Activated CD4-positive, alpha-beta T cell treated with anti-CD3 and anti-CD28 coated beads, Interleukin-2, amount 50 U/mL, for 48 hours (primary cell): Measurements from ENCODE around the gene PSMD12.
"Not testable (repeated sequence)": the region's sequence is repeated elsewhere in the genome, so short reads cannot be mapped to it uniquely, and the experiment has no call there.

ENCODE experiments used
- DNase-seq, 2 experiments: peaks; one replicate each; pipeline ENCODE4 v3.0.0-alpha.2; 2020

PSMD12 gene

GRCh38 chr17:67305446-67306235, 60.7 kb downstream of the PSMD12 start:
- not testable (repeated sequence) for DNase-seq

GRCh38 chr17:67297454-67297960, 68.9 kb downstream of the PSMD12 start:
- no peak for DNase-seq

- no peak for DNase-seq
Measured at GRCh38 chr17:67294451-67295199, 71.8 kb downstream of the PSMD12 start.

GRCh38 chr17:67293251-67294203, 72.8 kb downstream of the PSMD12 start:
- peak; percentile 66 to 74 for DNase-seq

GRCh38 chr17:67290711-67291291, 75.6 kb downstream of the PSMD12 start:
- no peak for DNase-seq

- no peak for DNase-seq
Measured at GRCh38 chr17:67290244-67290643, 76.1 kb downstream of the PSMD12 start.

- DNase-seq: no peak
Measured at GRCh38 chr17:67289181-67289876, 77.0 kb downstream of the PSMD12 start.
